ENCODE measurements around the gene CDH16.

GRCh38 chr16:66960270-66960669 lies 41.6 kb upstream of the CDH16 start:
- no peak for TF ChIP-seq POLR2A (IDR thresholded peaks at IDR 0.05; ENCODE audit: low read length)
- TF ChIP-seq GATA1 (IDR thresholded peaks at IDR 0.05; ENCODE audit: low read depth, low read length) = no peak
